ENCODE results near the gene VTI1B. TPM values are rescaled to one million over a fixed set of nuclear protein-coding genes. Genes with fewer than 3 reads are reported as not detected.

Gene VTI1B
- total and polyA plus RNA-seq, 2 experiments from 2014 or later, result 44.7 to 96.1 TPM

DNA sequence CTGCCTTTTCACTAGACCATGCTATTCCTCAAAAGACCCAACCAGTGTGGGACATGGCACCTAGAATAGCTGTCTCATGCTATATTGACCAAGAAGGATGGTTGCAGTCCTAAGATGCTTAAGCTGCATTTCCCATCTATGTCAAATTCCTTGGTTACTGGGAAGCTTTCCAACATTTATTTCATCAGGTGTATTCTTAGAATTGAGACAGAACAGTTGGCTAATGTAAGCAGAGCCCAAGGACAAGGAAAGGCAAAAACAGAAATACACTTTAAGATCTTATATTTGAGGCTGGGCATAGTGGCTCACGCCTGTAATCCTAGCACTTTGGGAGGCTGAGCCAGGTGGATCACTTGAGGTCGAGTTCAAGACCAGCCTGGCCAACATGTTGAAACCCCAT lies 30.0 kb downstream of the VTI1B start:
- no peaks in the 10 kb centered on the region for H3K27me3 ChIP-seq (ENCODE audit: insufficient read depth)
- Mint-ChIP-seq H3K27me3 (ENCODE audit: insufficient read depth, low read depth, poor library complexity) (peaks cover 3% of the 10 kb centered on the region), H3K36me3 (ENCODE audit: low read depth) (peaks cover 18% of the 10 kb centered on the region), H3K9me3 (no peaks in the 10 kb centered on the region), H3K27ac (no peak overlapping the region), H3K4me1 (no peaks in the 10 kb centered on the region), H3K4me3 (no peak overlapping the region)
- peaks cover 24% of the 10 kb centered on the region for H4K20me1 ChIP-seq (replicated peaks; ENCODE audit: insufficient read depth)
- TF ChIP-seq POLR2AphosphoS5 (IDR thresholded peaks at IDR 0.05; ENCODE audit: low read depth), result no peak
- no peak for TF ChIP-seq STAT1 (IDR thresholded peaks at IDR 0.05; ENCODE audit: unreplicated experiment)
- no peak for TF ChIP-seq ZNF462 (CRISPR knock-in tag; IDR thresholded peaks at IDR 0.05)
- TF ChIP-seq REST (IDR thresholded peaks at IDR 0.05; ENCODE audit: unreplicated experiment), result no peak
- no peak for TF ChIP-seq ZNF114 (CRISPR knock-in tag; IDR thresholded peaks at IDR 0.05)
- TF ChIP-seq JUNB (IDR thresholded peaks at IDR 0.05; ENCODE audit: unreplicated experiment), result no peak
- TF ChIP-seq, protein P1, sequence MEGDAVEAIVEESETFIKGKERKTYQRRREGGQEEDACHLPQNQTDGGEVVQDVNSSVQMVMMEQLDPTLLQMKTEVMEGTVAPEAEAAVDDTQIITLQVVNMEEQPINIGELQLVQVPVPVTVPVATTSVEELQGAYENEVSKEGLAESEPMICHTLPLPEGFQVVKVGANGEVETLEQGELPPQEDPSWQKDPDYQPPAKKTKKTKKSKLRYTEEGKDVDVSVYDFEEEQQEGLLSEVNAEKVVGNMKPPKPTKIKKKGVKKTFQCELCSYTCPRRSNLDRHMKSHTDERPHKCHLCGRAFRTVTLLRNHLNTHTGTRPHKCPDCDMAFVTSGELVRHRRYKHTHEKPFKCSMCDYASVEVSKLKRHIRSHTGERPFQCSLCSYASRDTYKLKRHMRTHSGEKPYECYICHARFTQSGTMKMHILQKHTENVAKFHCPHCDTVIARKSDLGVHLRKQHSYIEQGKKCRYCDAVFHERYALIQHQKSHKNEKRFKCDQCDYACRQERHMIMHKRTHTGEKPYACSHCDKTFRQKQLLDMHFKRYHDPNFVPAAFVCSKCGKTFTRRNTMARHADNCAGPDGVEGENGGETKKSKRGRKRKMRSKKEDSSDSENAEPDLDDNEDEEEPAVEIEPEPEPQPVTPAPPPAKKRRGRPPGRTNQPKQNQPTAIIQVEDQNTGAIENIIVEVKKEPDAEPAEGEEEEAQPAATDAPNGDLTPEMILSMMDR (conservative IDR thresholded peaks at IDR 0.05; ENCODE audit: low read depth in 2 of 2), result no peak
- TF ChIP-seq CREB1 (CRISPR knock-in tag; IDR thresholded peaks at IDR 0.05; ENCODE audit: low read depth), result no peak
- no peak overlapping the region for H2AFZ ChIP-seq
- peaks cover 24% of the 10 kb centered on the region for H3K36me3 ChIP-seq (ENCODE audit: insufficient read depth)
- no peaks in the 10 kb centered on the region for H3K4me1 ChIP-seq (ENCODE audit: insufficient read depth)
- H3K27ac ChIP-seq (ENCODE audit: low read depth), result no peak overlapping the region
- ATAC-seq (no peak), DNase-seq (ENCODE audit: low spot score) (no peak)
- H3F3A ChIP-seq (replicated peaks; ENCODE audit: low read depth), result no peaks in the 10 kb centered on the region
- H3K4me2 ChIP-seq, result no peak overlapping the region
- H3K9me2 ChIP-seq (ENCODE audit: insufficient read depth), result no peaks in the 10 kb centered on the region
- no peak overlapping the region for H3K4me3 ChIP-seq
- H3K79me2 ChIP-seq (replicated peaks; ENCODE audit: insufficient read depth), result no peaks in the 10 kb centered on the region
